GM12878 (cell line): ENCODE data around the gene CHRM4. TPM values are rescaled to one million over a fixed set of nuclear protein-coding genes. Genes with fewer than 3 reads are reported as not detected.
A peak's percentile ranks its signal among the peaks of the same experiment; 100 is the strongest.

ENCODE experiments used
- ATAC-seq: fragments of 200-7000 bp; cut with Tn5 transposase; 3 replicates; pipeline ENCODE4 v1.9.1; 2020; ENCODE audit warnings: mild to moderate bottlenecking, moderate library complexity
- BruUV-seq: library from RNA; stranded (reverse); fragments of 400-500 nt; replicated peaks from 2 replicates; lab custom pipeline; 2021; lab: Mats Ljungman, UMichigan
- CTCF ChIA-PET: fragments of 300-600 bp; sonication (Branson Sonifier 250); formaldehyde crosslinking; extraction: SDS; loops from one replicate; lab custom pipeline; 2021; ENCODE audit warnings: inconsistent platforms; lab: Yijun Ruan, JAX
- POLR2A ChIA-PET: fragments of 350-600 bp; formaldehyde crosslinking; extraction: SDS; loops from one replicate; lab custom pipeline; 2021; ENCODE audit warnings: inconsistent platforms; lab: Charles Lee
- RAD21 ChIA-PET: fragments of 300-600 bp; sonication (Branson Sonifier 250); formaldehyde crosslinking; loops from one replicate; lab custom pipeline; 2023; ENCODE audit warnings: antibody characterized with exemption; ENCODE audit not compliant: unreplicated experiment; lab: Charles Lee
- SMC1A ChIA-PET: fragments of 300-600 bp; sonication (Branson Sonifier 250); formaldehyde crosslinking; loops from one replicate; lab custom pipeline; 2023; ENCODE audit not compliant: unreplicated experiment, uncharacterized antibody; lab: Charles Lee
- DNase-seq: peaks from one replicate; pipeline ENCODE4 v3.0.0-alpha.2; 2011; ENCODE audit warnings: low read depth, low spot score
- FAIRE-seq: peaks from 3 replicates; lab custom pipeline; 2011; peaks lifted over from hg19 to GRCh38; lab: Jason Lieb, UNC
- H2AFZ ChIP-seq: 2 replicates; pipeline ENCODE4 v1.6.0; 2011; ENCODE audit warnings: low read depth, low read length, control low read depth; ENCODE audit not compliant: control insufficient read depth
- H3K27ac ChIP-seq: 2 replicates; pipeline ENCODE4 v1.5.1; 2011; ENCODE audit warnings: control low read depth; ENCODE audit not compliant: control insufficient read depth, insufficient read depth
- H3K27me3 ChIP-seq, 2 experiments: replicated peaks in 1 of 2; 2 replicates each; pipeline versions ENCODE4 v1.6.0 to v1.6.1; 2011; ENCODE audit warnings: low read length in 1 of 2; ENCODE audit not compliant: control insufficient read depth in 2 of 2, insufficient read depth in 2 of 2
- H3K36me3 ChIP-seq, 2 experiments: 2 replicates each; pipeline ENCODE4 v1.5.1; 2011; ENCODE audit warnings: low read length in 1 of 2; ENCODE audit not compliant: control insufficient read depth in 2 of 2, insufficient read depth in 2 of 2
- H3K4me1 ChIP-seq: 2 replicates; pipeline ENCODE4 v1.6.1; 2011; ENCODE audit warnings: mild to moderate bottlenecking, low read length, moderate library complexity, mixed read lengths; ENCODE audit not compliant: control insufficient read depth, insufficient read depth
- H3K4me2 ChIP-seq: 2 replicates; pipeline ENCODE4 v1.6.0; 2011; ENCODE audit warnings: control low read depth; ENCODE audit not compliant: control insufficient read depth, insufficient read depth
- H3K4me3 ChIP-seq: fragments of 200-600 bp; sonication (generic); 2 replicates; pipeline ENCODE4 v1.5.1; 2016
- H3K79me2 ChIP-seq: 2 replicates; pipeline ENCODE4 v1.6.0; 2011; ENCODE audit warnings: low read length; ENCODE audit not compliant: control insufficient read depth, insufficient read depth
- H3K9ac ChIP-seq: 2 replicates; pipeline ENCODE4 v1.8.0; 2011; ENCODE audit warnings: low read length, control low read depth, mixed read lengths; ENCODE audit not compliant: control insufficient read depth, insufficient read depth
- H3K9me3 ChIP-seq: replicated peaks from 3 replicates; pipeline ENCODE4 v1.5.1; 2011; ENCODE audit warnings: mild to moderate bottlenecking, low read length; ENCODE audit not compliant: control insufficient read depth, insufficient read depth
- H4K20me1 ChIP-seq: 2 replicates; pipeline ENCODE4 v1.6.0; 2011; ENCODE audit not compliant: control insufficient read depth, insufficient read depth
- CHD4 ChIP-seq: fragments of 200-600 bp; sonication (generic); IDR thresholded peaks from 2 replicates; pipeline ENCODE4 v1.6.1; 2016; ENCODE audit warnings: mild to moderate bottlenecking
- GABPA ChIP-seq: IDR thresholded peaks from 2 replicates; pipeline ENCODE4 v1.6.1; 2014; ENCODE audit warnings: antibody characterized with exemption, low read depth, mild to moderate bottlenecking, inconsistent platforms
- HDAC6 ChIP-seq: fragments of 200-600 bp; sonication (generic); IDR thresholded peaks from one replicate; pipeline ENCODE4 v1.8.0; 2017; ENCODE audit warnings: antibody characterized with exemption; ENCODE audit not compliant: unreplicated experiment
- JUND ChIP-seq: IDR thresholded peaks from 2 replicates; pipeline ENCODE4 v1.6.1; 2012; ENCODE audit warnings: low read depth, mild to moderate bottlenecking, low read length, improper control_type of control experiment, moderate library complexity
- NFXL1 ChIP-seq: fragments of 450-650 bp; IDR thresholded peaks from 2 replicates; pipeline ENCODE4 v1.6.1; 2017; ENCODE audit warnings: antibody characterized with exemption, mild to moderate bottlenecking, borderline replicate concordance
- NR2C1 ChIP-seq: fragments of 450-650 bp; IDR thresholded peaks from 2 replicates; pipeline ENCODE4 v1.6.1; 2017; ENCODE audit warnings: antibody characterized with exemption, mild to moderate bottlenecking, moderate library complexity
- RFX5 ChIP-seq: IDR thresholded peaks from 2 replicates; pipeline ENCODE4 v1.6.1; 2011; ENCODE audit warnings: low read depth, low read length, improper control_type of control experiment
- RUNX3 ChIP-seq: IDR thresholded peaks from 2 replicates; pipeline ENCODE4 v1.6.1; 2012; ENCODE audit warnings: low read length, inconsistent platforms
- TARDBP ChIP-seq: IDR thresholded peaks from 2 replicates; pipeline ENCODE4 v1.6.1; 2016; ENCODE audit warnings: borderline replicate concordance
- WGBS: methylation state at CpG from one replicate; pipeline ENCODE4 v1.1.6; 2016; ENCODE audit warnings: low lambda C conversion rate; ENCODE audit not compliant: insufficient replicate concordance, insufficient coverage; ENCODE audit errors: missing lambda C conversion rate; 5-methylcytosine and 5-hydroxymethylcytosine counted together
- in situ Hi-C: fragments of 300-500 bp; cut with MboI; formaldehyde crosslinking; loops from 9 replicates; pipeline ENCODE4 v1.14.3; 2018; ENCODE audit warnings: mixed read lengths
- intact Hi-C: fragments of 100-400 bp; cut with micrococcal nuclease; formaldehyde crosslinking; loops from one replicate; pipeline ENCODE4 v1.14.2; 2022; ENCODE audit not compliant: unreplicated experiment
- polyA plus RNA-seq, 11 experiments: library from polyadenylated mRNA; depleted of rRNA in 4 of 11; unstranded in 6 of 11; stranded (reverse) in 5 of 11; fragments of >200 nt; fragmentation: Nextera tagmentation in 4 of 11; fragmentation: Illumina TruSeq in 1 of 11; extraction: Ambion mirVana in 4 of 11; extraction: Trizol in 1 of 11; gene quantifications; 1 replicate in 1 of 11; 2 replicates in 10 of 11; pipeline versions ENCODE4 v1.2.1 to v1.2.3, GENCODE V29; 2011 to 2016; ENCODE audit warnings: inconsistent platforms in 2 of 11, missing spikeins in 2 of 11, low read depth in 1 of 11
- total RNA-seq, 4 experiments: library from RNA; depleted of rRNA in 3 of 4; stranded (reverse); fragments of >200 nt in 3 of 4; fragmentation: Illumina TruSeq in 1 of 4; extraction: Trizol in 1 of 4; gene quantifications; 2 replicates each; pipeline versions ENCODE4 v1.2.1 to v1.2.3, GENCODE V29; 2013 to 2021
- TF ChIP-seq, protein P1 (sequence below), 3 experiments: IDR thresholded peaks in 2 of 3; conservative IDR thresholded peaks in 1 of 3; 2 replicates each; pipeline ENCODE4 v1.5.1; 2011; ENCODE audit warnings: low read depth in 3 of 3, low read length in 3 of 3, mild to moderate bottlenecking in 3 of 3, control low read depth in 2 of 3, moderate library complexity in 2 of 3, inconsistent platforms in 1 of 3, mixed read lengths in 1 of 3; ENCODE audit not compliant: control insufficient read depth in 2 of 3, insufficient read depth in 1 of 3; ENCODE audit errors: extremely low read depth in 1 of 3
- TF ChIP-seq, protein P2 (sequence below): IDR thresholded peaks from 2 replicates; pipeline ENCODE4 v1.6.1; 2011; ENCODE audit warnings: borderline replicate concordance, low read depth, mild to moderate bottlenecking, moderate library complexity, low read length; ENCODE audit not compliant: insufficient read depth, poor library complexity, severe bottlenecking
- TF ChIP-seq, protein P3 (sequence below): fragments of 450-650 bp; IDR thresholded peaks from 2 replicates; pipeline ENCODE4 v1.6.1; 2016; ENCODE audit warnings: mild to moderate bottlenecking

CHRM4 gene
- total and polyA plus RNA-seq, 10 of the 15 experiments (the other 5 are each of a cell fraction or from before 2014, with no cell fraction given) = 0.12 to 0.23 (median 0.13) TPM; not detected in 7

DNA sequence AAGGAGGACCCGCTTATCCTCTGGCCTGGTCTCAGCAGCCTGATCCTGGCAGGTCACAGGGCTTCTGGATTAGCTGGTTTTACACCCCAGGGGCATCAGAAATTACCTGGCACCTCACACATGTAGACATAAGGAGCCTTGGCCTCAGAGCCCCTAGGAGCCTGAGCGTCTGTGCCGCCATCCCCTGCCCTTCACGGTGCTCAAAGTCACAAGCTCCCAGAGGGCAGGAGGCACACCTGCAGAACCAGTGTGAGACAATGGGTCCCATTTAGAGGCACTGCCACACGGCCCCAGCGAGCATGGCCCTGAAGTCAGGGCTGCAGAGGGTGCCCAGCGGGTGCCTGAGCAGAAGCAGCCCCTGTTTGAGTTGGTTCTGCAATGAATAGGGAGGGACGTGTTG, 40.4 kb downstream of the CHRM4 start:
- TF ChIP-seq NFXL1 (no peak), NR2C1 (no peak)
- POLR2A ChIA-PET = interaction anchor here (0.6 to 2.9 kb wide), 2 partner anchors 10 to 32 kb away, joined by 6 to 21 read pairs; no protein-coding TSS in a partner anchor
- Histone ChIP-seq H3K27ac (no peak overlapping the region), H2AFZ (no peak overlapping the region), H3K4me2 (peak overlapping the region; percentile 60; the same call in 1 of the 2 replicates), H3K27me3 (no peaks in the 10 kb centered on the region), H3K4me3 (no peak overlapping the region), H3K79me2 (peaks cover 61% of the 10 kb centered on the region), H3K9me3 (no peaks in the 10 kb centered on the region), H3K4me1 (peaks cover 38% of the 10 kb centered on the region), H3K9ac (no peak overlapping the region), H4K20me1 (no peaks in the 10 kb centered on the region), H3K36me3 (peaks cover 0 to 3% of the 10 kb centered on the region in 2 experiments; a peak in 3 of 4 replicates)
- in situ Hi-C loops (no loop called here), intact Hi-C loops (no loop called here)
- FAIRE-seq (no peak), ATAC-seq (no peak), DNase-seq (no peak)
- BruUV-seq = no TSS peak
- RAD21 ChIA-PET = interaction anchor here (1.4 to 4.3 kb wide), 5 partner anchors 14 to 172 kb away, joined by 3 to 16 read pairs (median 5); no protein-coding TSS in a partner anchor
- 84% methylated on average over 8 of the region's 8 CpGs for WGBS
- CTCF ChIA-PET = interaction anchor here (0.8 to 19.9 kb wide), 14 partner anchors 9 to 267 kb away, joined by 3 to 423 read pairs (median 4); partner anchors contain the start of genes ATG13 and CHRM4
- SMC1A ChIA-PET = interaction anchor here (5.0 to 5.3 kb wide), 2 partner anchors 9 to 15 kb away, joined by 32 to 70 read pairs; no protein-coding TSS in a partner anchor

DNA sequence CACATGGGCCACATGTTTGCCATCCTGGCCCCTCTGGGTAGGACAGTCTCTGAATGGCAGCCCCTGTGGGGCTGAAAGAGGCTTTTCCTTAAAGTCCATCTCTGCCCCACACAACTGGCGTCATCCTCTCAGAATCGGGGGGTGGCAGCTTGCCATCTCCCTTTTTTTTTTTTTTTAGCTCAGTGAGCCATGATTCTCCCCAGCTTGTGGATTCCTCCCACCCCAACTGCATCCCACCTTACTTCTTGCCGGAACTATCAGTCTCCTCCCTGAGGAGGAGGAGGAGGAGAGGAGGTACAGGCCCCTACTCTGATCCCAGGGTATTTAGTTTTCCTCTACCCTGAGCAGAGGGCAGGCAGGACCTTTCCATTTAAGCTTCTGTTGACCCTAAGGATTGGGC, 40.9 kb downstream of the CHRM4 start:
- Histone ChIP-seq H4K20me1 (no peaks in the 10 kb centered on the region), H3K79me2 (peaks cover 61% of the 10 kb centered on the region), H3K9me3 (no peaks in the 10 kb centered on the region), H3K9ac (no peak overlapping the region), H3K4me3 (no peak overlapping the region), H3K27me3 (no peaks in the 10 kb centered on the region), H3K36me3 (peaks cover 0 to 3% of the 10 kb centered on the region in 2 experiments; a peak in 3 of 4 replicates), H3K4me2 (no peak overlapping the region), H3K4me1 (peaks cover 42% of the 10 kb centered on the region), H2AFZ (no peak overlapping the region), H3K27ac (no peak overlapping the region)
- ChIA-PET POLR2A (interaction anchor here (0.6 to 2.9 kb wide), 2 partner anchors 10 to 33 kb away, joined by 6 to 21 read pairs; no protein-coding TSS in a partner anchor), SMC1A (interaction anchor here (1.2 to 5.3 kb wide), 3 partner anchors 10 to 210 kb away, joined by 3 to 70 read pairs (median 32); no protein-coding TSS in a partner anchor), CTCF (interaction anchor here (0.6 to 19.9 kb wide), 10 partner anchors 8 to 268 kb away, joined by 3 to 423 read pairs (median 4); partner anchors contain the start of gene ATG13), RAD21 (interaction anchor here (0.6 to 4.3 kb wide), 6 partner anchors 9 to 134 kb away, joined by 3 to 16 read pairs (median 4); no protein-coding TSS in a partner anchor)
- no peak for FAIRE-seq
- DNase-seq = no peak
- in situ Hi-C loops (no loop called here), intact Hi-C loops (no loop called here)
- 100% methylated on average over 3 of the region's 3 CpGs for WGBS
- no TSS peak for BruUV-seq
- no peak for ATAC-seq
- TF ChIP-seq RUNX3 (no peak), HDAC6 (no peak), JUND (no peak), CHD4 (no peak), TARDBP (no peak), RFX5 (no peak), GABPA (no peak)
- TF ChIP-seq, protein P1, sequence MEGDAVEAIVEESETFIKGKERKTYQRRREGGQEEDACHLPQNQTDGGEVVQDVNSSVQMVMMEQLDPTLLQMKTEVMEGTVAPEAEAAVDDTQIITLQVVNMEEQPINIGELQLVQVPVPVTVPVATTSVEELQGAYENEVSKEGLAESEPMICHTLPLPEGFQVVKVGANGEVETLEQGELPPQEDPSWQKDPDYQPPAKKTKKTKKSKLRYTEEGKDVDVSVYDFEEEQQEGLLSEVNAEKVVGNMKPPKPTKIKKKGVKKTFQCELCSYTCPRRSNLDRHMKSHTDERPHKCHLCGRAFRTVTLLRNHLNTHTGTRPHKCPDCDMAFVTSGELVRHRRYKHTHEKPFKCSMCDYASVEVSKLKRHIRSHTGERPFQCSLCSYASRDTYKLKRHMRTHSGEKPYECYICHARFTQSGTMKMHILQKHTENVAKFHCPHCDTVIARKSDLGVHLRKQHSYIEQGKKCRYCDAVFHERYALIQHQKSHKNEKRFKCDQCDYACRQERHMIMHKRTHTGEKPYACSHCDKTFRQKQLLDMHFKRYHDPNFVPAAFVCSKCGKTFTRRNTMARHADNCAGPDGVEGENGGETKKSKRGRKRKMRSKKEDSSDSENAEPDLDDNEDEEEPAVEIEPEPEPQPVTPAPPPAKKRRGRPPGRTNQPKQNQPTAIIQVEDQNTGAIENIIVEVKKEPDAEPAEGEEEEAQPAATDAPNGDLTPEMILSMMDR (IDR thresholded peaks at IDR 0.05 in 2 of 3, conservative IDR thresholded peaks at IDR 0.05 in 1 of 3; ENCODE audit: control insufficient read depth in 2 of 3, extremely low read depth in 1 of 3, insufficient read depth in 1 of 3, low read depth in 3 of 3, low read length in 3 of 3) = no peak
- TF ChIP-seq, protein P2, sequence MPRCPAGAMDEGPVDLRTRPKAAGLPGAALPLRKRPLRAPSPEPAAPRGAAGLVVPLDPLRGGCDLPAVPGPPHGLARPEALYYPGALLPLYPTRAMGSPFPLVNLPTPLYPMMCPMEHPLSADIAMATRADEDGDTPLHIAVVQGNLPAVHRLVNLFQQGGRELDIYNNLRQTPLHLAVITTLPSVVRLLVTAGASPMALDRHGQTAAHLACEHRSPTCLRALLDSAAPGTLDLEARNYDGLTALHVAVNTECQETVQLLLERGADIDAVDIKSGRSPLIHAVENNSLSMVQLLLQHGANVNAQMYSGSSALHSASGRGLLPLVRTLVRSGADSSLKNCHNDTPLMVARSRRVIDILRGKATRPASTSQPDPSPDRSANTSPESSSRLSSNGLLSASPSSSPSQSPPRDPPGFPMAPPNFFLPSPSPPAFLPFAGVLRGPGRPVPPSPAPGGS = no peak
- TF ChIP-seq, protein P3, sequence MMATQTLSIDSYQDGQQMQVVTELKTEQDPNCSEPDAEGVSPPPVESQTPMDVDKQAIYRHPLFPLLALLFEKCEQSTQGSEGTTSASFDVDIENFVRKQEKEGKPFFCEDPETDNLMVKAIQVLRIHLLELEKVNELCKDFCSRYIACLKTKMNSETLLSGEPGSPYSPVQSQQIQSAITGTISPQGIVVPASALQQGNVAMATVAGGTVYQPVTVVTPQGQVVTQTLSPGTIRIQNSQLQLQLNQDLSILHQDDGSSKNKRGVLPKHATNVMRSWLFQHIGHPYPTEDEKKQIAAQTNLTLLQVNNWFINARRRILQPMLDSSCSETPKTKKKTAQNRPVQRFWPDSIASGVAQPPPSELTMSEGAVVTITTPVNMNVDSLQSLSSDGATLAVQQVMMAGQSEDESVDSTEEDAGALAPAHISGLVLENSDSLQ = no peak
